HCT116 (cell line): ENCODE data around the gene CIB4. TPM values are rescaled to one million over a fixed set of nuclear protein-coding genes. Genes with fewer than 3 reads are reported as not detected.

Experiments
- ATAC-seq: fragments of 200-7000 bp; cut with Tn5 transposase; 2 replicates; pipeline ENCODE4 v1.9.1; 2020; ENCODE audit warnings: mild to moderate bottlenecking, moderate library complexity
- BruUV-seq: library from RNA; stranded (reverse); fragments of 400-500 nt; replicated peaks from 2 replicates; lab custom pipeline; 2021; lab: Mats Ljungman, UMichigan
- CTCF ChIA-PET: fragments of 300-600 bp; sonication (Branson Sonifier 250); formaldehyde crosslinking; loops from one replicate; lab custom pipeline; 2021; ENCODE audit warnings: antibody characterized with exemption; lab: Charles Lee
- POLR2A ChIA-PET: fragments of 300-600, 350-600 bp; sonication (Branson Sonifier 250); formaldehyde crosslinking; loops from one replicate; lab custom pipeline; 2021; ENCODE audit warnings: antibody characterized with exemption; lab: Charles Lee
- RAD21 ChIA-PET, 2 experiments: fragments of 300-600 bp; sonication (Branson Sonifier 250); formaldehyde crosslinking; loops; one replicate each; lab custom pipeline; 2023; ENCODE audit warnings: low total read pairs in 2 of 2; ENCODE audit not compliant: uncharacterized antibody in 2 of 2, unreplicated experiment in 2 of 2, low non-redundant PET in 1 of 2; lab: Charles Lee
- DNase-seq: peaks from one replicate; pipeline ENCODE4 v3.0.0-alpha.2; 2010; ENCODE audit warnings: low read depth, low spot score
- H2AFZ ChIP-seq: fragments of 200-600 bp; shearing (Covaris generic), sonication (generic); 2 replicates; pipeline ENCODE4 v1.6.1; 2017; ENCODE audit warnings: low read depth, mixed run types, mixed read lengths, antibody characterized with exemption, low read length; ENCODE audit not compliant: poor library complexity, severe bottlenecking
- H3K27ac ChIP-seq: 2 replicates; pipeline ENCODE4 v1.5.1; 2012; ENCODE audit warnings: low read depth, low read length
- H3K27me3 ChIP-seq: fragments of 200-600 bp; sonication (generic); 2 replicates; pipeline ENCODE4 v1.6.1; 2016; ENCODE audit warnings: mixed run types, low read length, mixed read lengths; ENCODE audit not compliant: insufficient read depth
- H3K36me3 ChIP-seq, 2 experiments: fragments of 200-500 bp in 1 of 2; fragments of 200-600 bp in 1 of 2; sonication (Bioruptor generic) in 1 of 2; sonication (generic) in 1 of 2; 2 replicates each; pipeline versions ENCODE4 v1.5.1 to v1.6.1; 2014 to 2016; ENCODE audit warnings: low read length in 2 of 2, inconsistent platforms in 1 of 2, mixed read lengths in 1 of 2, mixed run types in 1 of 2; ENCODE audit not compliant: insufficient read depth in 2 of 2, control insufficient read depth in 1 of 2
- H3K4me1 ChIP-seq, 2 experiments: fragments of 200-600 bp in 1 of 2; sonication (generic) in 1 of 2; 2 replicates each; pipeline versions ENCODE4 v1.5.1 to v1.6.1; 2012 to 2017; ENCODE audit warnings: low read length in 2 of 2, inconsistent platforms in 1 of 2, mild to moderate bottlenecking in 1 of 2, mixed read lengths in 1 of 2, mixed run types in 1 of 2, moderate library complexity in 1 of 2; ENCODE audit not compliant: insufficient read depth in 2 of 2, control insufficient read depth in 1 of 2
- H3K4me2 ChIP-seq: fragments of 200-600 bp; sonication (generic); 2 replicates; pipeline ENCODE4 v1.6.1; 2017; ENCODE audit warnings: mixed run types, low read length, mixed read lengths
- H3K4me3 ChIP-seq, 2 experiments: fragments of 200-600 bp in 1 of 2; sonication (generic) in 1 of 2; replicated peaks in 1 of 2; 2 replicates each; pipeline ENCODE4 v1.5.1; 2011 to 2016; ENCODE audit warnings: low read length in 2 of 2, control low read depth in 1 of 2, low read depth in 1 of 2, mild to moderate bottlenecking in 1 of 2, mixed read lengths in 1 of 2, mixed run types in 1 of 2
- H3K79me2 ChIP-seq: fragments of 200-600 bp; sonication (generic); 2 replicates; pipeline ENCODE4 v1.6.1; 2017; ENCODE audit warnings: mild to moderate bottlenecking, mixed run types, low read length, moderate library complexity, mixed read lengths; ENCODE audit not compliant: insufficient read depth
- H3K9ac ChIP-seq: fragments of 200-600 bp; sonication (generic); 2 replicates; pipeline ENCODE4 v1.6.1; 2016; ENCODE audit warnings: low read length, mixed read lengths
- H3K9me2 ChIP-seq: fragments of 200-600 bp; sonication (generic), shearing (Covaris generic); 2 replicates; pipeline ENCODE4 v1.6.1; 2017; ENCODE audit warnings: mixed run types, mild to moderate bottlenecking, moderate library complexity; ENCODE audit not compliant: insufficient read depth
- H3K9me3 ChIP-seq, 2 experiments: fragments of 200-500 bp in 1 of 2; fragments of 200-600 bp in 1 of 2; sonication (Bioruptor generic) in 1 of 2; sonication (generic) in 1 of 2; 2 replicates each; pipeline ENCODE4 v1.6.1; 2014 to 2017; ENCODE audit warnings: low read length in 2 of 2, mixed read lengths in 2 of 2, inconsistent platforms in 1 of 2, low read depth in 1 of 2, mild to moderate bottlenecking in 1 of 2, mixed run types in 1 of 2, moderate library complexity in 1 of 2; ENCODE audit not compliant: control insufficient read depth in 1 of 2, insufficient read depth in 1 of 2
- H4K20me1 ChIP-seq: fragments of 200-600 bp; sonication (generic), shearing (Covaris generic); 2 replicates; pipeline ENCODE4 v1.6.1; 2017; ENCODE audit warnings: mixed run types, mild to moderate bottlenecking, moderate library complexity; ENCODE audit not compliant: insufficient read depth
- CEBPB ChIP-seq: IDR thresholded peaks from 2 replicates; pipeline ENCODE4 v1.6.1; 2012; ENCODE audit warnings: low read depth
- EGR1 ChIP-seq: IDR thresholded peaks from 2 replicates; pipeline ENCODE4 v1.6.1; 2012; ENCODE audit warnings: low read depth
- ELF1 ChIP-seq: IDR thresholded peaks from 2 replicates; pipeline ENCODE4 v1.6.1; 2012; ENCODE audit warnings: low read depth, borderline replicate concordance
- EZH2 ChIP-seq: fragments of 200-600 bp; sonication (generic); IDR thresholded peaks from 2 replicates; pipeline ENCODE4 v1.6.1; 2017; ENCODE audit warnings: antibody characterized with exemption, mixed run types
- EZH2phosphoT487 ChIP-seq: fragments of 200-600 bp; IDR thresholded peaks from 2 replicates; pipeline ENCODE4 v1.6.1; 2018; ENCODE audit warnings: antibody characterized with exemption, borderline replicate concordance
- FOSL1 ChIP-seq: IDR thresholded peaks from 2 replicates; pipeline ENCODE4 v1.6.1; 2012; ENCODE audit warnings: low read depth
- MAX ChIP-seq: IDR thresholded peaks from 2 replicates; pipeline ENCODE4 v1.6.1; 2012
- POLR2A ChIP-seq: IDR thresholded peaks from 2 replicates; pipeline ENCODE4 v1.7.0; 2011; ENCODE audit warnings: borderline replicate concordance; ENCODE audit not compliant: insufficient read depth, insufficient read length; ENCODE audit errors: extremely low read depth
- POLR2AphosphoS5 ChIP-seq: IDR thresholded peaks from 2 replicates; pipeline ENCODE4 v1.6.1; 2011; ENCODE audit warnings: mild to moderate bottlenecking, low read depth, low read length, moderate library complexity
- RAD21 ChIP-seq: IDR thresholded peaks from 2 replicates; pipeline ENCODE4 v1.6.1; 2012; ENCODE audit warnings: low read depth, mild to moderate bottlenecking
- SRF ChIP-seq: IDR thresholded peaks from 2 replicates; pipeline ENCODE4 v1.6.1; 2012; ENCODE audit warnings: low read depth
- TCF7L2 ChIP-seq: IDR thresholded peaks from 2 replicates; pipeline ENCODE4 v1.7.0; 2011; ENCODE audit warnings: borderline replicate concordance, inconsistent platforms; ENCODE audit not compliant: insufficient read depth, insufficient read length; ENCODE audit errors: extremely low read depth
- YY1 ChIP-seq: IDR thresholded peaks from 2 replicates; pipeline ENCODE4 v1.6.1; 2011; ENCODE audit warnings: low read length, low read depth, moderate library complexity, mild to moderate bottlenecking; ENCODE audit not compliant: insufficient replicate concordance; ENCODE audit errors: extremely low read depth
- ZBTB33 ChIP-seq: IDR thresholded peaks from 2 replicates; pipeline ENCODE4 v1.6.1; 2011; ENCODE audit warnings: mild to moderate bottlenecking, low read length, moderate library complexity; ENCODE audit not compliant: insufficient replicate concordance; ENCODE audit errors: extremely low read depth
- ZFX ChIP-seq: fragments of 450-650 bp; IDR thresholded peaks from 2 replicates; pipeline ENCODE4 v1.6.1; 2017
- ZNF274 ChIP-seq: fragments of 200-500 bp; sonication (Bioruptor generic); IDR thresholded peaks from 2 replicates; pipeline ENCODE4 v1.6.1; 2014; ENCODE audit warnings: mild to moderate bottlenecking, low read depth, low read length, inconsistent platforms
- intact Hi-C: fragments of 100-400 bp; cut with micrococcal nuclease; formaldehyde crosslinking; loops from 2 replicates; pipeline ENCODE4 v1.10.0; 2022
- total RNA-seq: library from RNA; stranded (reverse); gene quantifications from one replicate; pipeline ENCODE4 v1.2.1, GENCODE V29; 2021; ENCODE audit not compliant: unreplicated experiment

Gene CIB4
- total RNA-seq, 1 experiment from 2014 or later, result not detected

DNA sequence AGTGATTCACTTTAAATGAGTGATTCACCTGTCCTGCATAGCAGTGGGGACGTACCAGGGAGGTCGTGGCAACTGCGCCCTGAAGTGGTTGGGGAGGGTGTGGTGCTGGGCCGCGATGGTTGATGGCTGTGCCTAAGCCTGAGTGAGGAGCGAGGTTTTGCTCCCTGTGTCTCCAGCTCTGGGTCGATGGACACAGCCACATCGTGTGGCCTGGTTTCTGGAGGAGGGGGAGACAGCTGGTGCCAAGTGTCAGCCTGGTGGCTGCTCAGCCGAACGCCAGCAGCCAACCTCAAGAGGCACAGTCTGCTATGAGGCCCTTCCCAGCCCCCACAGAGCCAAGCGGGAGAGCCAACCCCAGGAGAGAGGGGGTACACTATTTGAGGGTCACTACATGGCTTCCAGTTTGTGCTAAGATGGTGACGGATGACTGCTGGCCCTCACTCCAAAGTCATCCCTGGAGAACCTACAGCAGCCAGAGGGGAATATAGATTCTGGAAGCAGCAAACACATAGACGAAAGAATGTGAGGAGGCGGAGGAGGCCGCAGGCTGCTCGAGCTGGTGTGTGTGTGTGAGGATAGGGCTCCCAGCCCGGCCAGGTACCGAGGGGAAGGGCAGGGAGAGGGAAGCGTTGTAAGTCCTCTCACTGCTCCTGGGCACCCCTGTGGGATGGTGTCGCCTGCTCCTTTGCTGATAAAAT, 104.6 kb downstream of the CIB4 start:
- Histone ChIP-seq H3K9ac (no peak overlapping the region), H3K9me2 (no peaks in the 10 kb centered on the region), H2AFZ (no peak overlapping the region), H3K27me3 (no peaks in the 10 kb centered on the region), H3K4me3 (no peak overlapping the region), H3K36me3 (no peaks in the 10 kb centered on the region), H3K4me1 (peaks cover 0 to 3% of the 10 kb centered on the region in 2 experiments; a peak in 1 of 4 replicates), H3K9me3 (no peaks in the 10 kb centered on the region), H4K20me1 (no peaks in the 10 kb centered on the region), H3K27ac (no peak overlapping the region), H3K4me2 (no peak overlapping the region), H3K79me2 (no peaks in the 10 kb centered on the region)
- intact Hi-C loops, result no loop called here
- BruUV-seq, result no TSS peak
- no peak for DNase-seq
- POLR2A ChIA-PET, result no interaction called here
- RAD21 ChIA-PET, result no interaction called here
- CTCF ChIA-PET, result interaction anchor here (0.7 kb wide), 1 partner anchor 10 kb away, joined by 3 read pairs; no protein-coding TSS in a partner anchor
- ATAC-seq, result no peak
- TF ChIP-seq EGR1, result no peak
- no peak for TF ChIP-seq FOSL1
- TF ChIP-seq EZH2, result no peak
- TF ChIP-seq EZH2phosphoT487, result no peak
- no peak for TF ChIP-seq CEBPB

- ATAC-seq (no peak), DNase-seq (no peak)
- Histone ChIP-seq H2AFZ (no peak overlapping the region), H3K79me2 (no peaks in the 10 kb centered on the region), H3K4me2 (no peak overlapping the region), H3K4me1 (peaks cover 0 to 3% of the 10 kb centered on the region in 2 experiments; a peak in 1 of 4 replicates), H3K9me3 (no peaks in the 10 kb centered on the region), H3K36me3 (no peaks in the 10 kb centered on the region), H3K27me3 (no peaks in the 10 kb centered on the region), H3K27ac (no peak overlapping the region), H4K20me1 (no peaks in the 10 kb centered on the region), H3K9ac (no peak overlapping the region), H3K9me2 (no peaks in the 10 kb centered on the region), H3K4me3 (no peak overlapping the region)
- BruUV-seq, result no TSS peak
- CTCF ChIA-PET, result no interaction called here
- RAD21 ChIA-PET, result no interaction called here
- intact Hi-C loops, result no loop called here
- POLR2A ChIA-PET, result no interaction called here
- no peak for TF ChIP-seq MAX
- TF ChIP-seq POLR2AphosphoS5, result no peak
- TF ChIP-seq ZNF274, result no peak
- no peak for TF ChIP-seq CEBPB
- no peak for TF ChIP-seq RAD21
- no peak for TF ChIP-seq SRF
- no peak for TF ChIP-seq POLR2A
- no peak for TF ChIP-seq TCF7L2
- TF ChIP-seq ZBTB33, result no peak
- no peak for TF ChIP-seq FOSL1
- TF ChIP-seq YY1, result no peak
- TF ChIP-seq ZFX, result no peak
- no peak for TF ChIP-seq ELF1
These were observed 105.4 kb downstream of the CIB4 start for GRCh38 chr2:26535663-26536275.
